HG03095 (cell line): ENCODE data around the gene HERC2.
"Not testable (repeated sequence)": the region's sequence is repeated elsewhere in the genome, so short reads cannot be mapped to it uniquely, and the experiment has no call there.

ENCODE experiments used
- ATAC-seq: cut with Tn5 transposase; IDR thresholded peaks from one replicate; pipeline ENCODE4 v1.9.1; 2021; ENCODE audit warnings: moderate library complexity; ENCODE audit not compliant: unreplicated experiment

HERC2 gene

GRCh38 chr15:28222612-28223011 is 99.4 kb downstream of the HERC2 start:
- ATAC-seq = not testable (repeated sequence)

GRCh38 chr15:28221696-28222095 is 100.3 kb downstream of the HERC2 start:
- not testable (repeated sequence) for ATAC-seq

DNA sequence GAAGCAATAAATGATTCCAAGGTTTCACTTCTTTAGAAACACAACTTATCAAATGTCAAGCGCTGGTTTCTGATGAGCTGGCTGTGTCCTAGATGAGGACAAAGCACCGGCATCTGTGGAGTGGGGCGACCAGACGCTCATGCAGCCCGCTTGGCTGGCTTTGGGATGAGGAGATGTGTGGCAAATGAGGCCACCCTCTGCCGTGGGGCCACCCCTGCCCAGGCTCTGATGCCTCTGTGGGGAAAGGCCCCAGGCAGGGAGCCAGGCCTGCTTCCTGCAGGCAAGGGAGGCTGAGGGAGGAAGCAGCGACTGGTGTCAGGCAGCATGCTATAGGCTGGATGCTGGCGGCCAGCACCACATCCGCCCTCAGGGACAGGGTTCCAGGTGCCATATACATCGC is 102.9 kb downstream of the HERC2 start:
- no peak for ATAC-seq

DNA sequence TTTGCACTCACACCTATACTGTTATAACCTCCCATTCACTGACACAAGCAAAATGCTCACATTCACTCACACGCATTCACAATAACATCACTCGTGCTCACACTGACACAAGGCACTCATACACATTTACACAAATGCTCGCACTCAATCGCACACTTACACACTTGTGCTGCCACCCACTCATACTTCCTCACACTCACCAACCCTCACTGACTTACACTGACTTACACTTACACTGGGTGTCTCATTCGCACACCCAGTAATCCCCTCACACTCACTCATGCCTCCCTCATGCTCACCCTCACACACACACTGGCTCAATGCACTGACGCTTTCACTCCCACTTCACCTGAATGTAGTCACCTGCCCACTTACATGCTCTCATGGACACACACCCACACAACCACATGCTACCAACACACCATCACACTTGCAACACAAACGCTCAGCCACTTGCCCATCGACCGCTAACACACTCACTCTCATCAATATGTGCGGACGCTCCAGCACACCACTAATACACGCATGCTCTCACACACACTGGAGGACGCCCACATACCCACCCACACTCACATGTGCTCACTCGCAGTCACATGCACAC is 104.9 kb downstream of the HERC2 start:
- not testable (repeated sequence) for ATAC-seq

GRCh38 chr15:28215521-28215920 is 106.5 kb downstream of the HERC2 start:
- not testable (repeated sequence) for ATAC-seq

- ATAC-seq = not testable (repeated sequence)
These were observed 107.8 kb downstream of the HERC2 start for GRCh38 chr15:28214006-28214790.

- not testable (repeated sequence) for ATAC-seq
These were observed 108.6 kb downstream of the HERC2 start for GRCh38 chr15:28213393-28213792.

DNA sequence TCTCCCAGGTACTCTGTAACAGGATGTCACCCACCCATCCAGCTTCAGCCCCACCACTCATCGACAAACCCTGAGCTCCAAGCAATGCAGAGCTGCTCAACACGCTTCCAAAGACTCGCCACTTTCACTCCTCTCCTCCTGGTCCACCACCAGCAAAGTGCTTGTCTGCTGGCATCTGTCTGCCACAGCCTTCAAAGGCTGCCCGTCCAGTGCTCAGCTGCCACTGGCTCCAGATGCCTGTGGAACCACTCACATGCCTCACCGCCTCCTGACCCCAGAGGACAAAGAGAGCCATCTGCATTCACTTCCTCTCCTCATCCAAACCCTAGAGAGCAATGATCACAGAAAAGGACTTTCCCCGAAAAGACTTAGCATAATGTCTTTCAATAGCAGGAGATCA is 113.4 kb downstream of the HERC2 start:
- no peak for ATAC-seq

DNA sequence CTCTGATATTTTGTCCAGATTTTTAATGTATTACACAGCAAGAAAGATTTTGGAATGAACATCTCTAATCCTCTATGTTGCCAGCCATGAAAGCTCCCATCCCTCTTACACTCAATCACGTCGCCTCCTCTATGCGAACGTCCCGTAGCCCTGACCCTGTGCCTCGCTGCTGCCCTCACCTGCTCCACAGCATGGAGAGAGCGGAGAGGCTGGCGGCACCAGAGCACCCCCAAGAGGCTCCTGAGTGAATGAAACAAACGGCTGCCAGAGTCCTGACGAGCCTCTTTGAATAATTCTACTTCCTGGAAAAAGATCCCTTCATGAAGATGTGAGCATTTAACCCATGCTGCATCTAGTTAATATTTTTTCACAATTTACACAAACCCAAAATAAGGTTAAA is 116.3 kb downstream of the HERC2 start:
- not testable (repeated sequence) for ATAC-seq

- not testable (repeated sequence) for ATAC-seq
These were observed 118.7 kb downstream of the HERC2 start for GRCh38 chr15:28203055-28203828.

DNA sequence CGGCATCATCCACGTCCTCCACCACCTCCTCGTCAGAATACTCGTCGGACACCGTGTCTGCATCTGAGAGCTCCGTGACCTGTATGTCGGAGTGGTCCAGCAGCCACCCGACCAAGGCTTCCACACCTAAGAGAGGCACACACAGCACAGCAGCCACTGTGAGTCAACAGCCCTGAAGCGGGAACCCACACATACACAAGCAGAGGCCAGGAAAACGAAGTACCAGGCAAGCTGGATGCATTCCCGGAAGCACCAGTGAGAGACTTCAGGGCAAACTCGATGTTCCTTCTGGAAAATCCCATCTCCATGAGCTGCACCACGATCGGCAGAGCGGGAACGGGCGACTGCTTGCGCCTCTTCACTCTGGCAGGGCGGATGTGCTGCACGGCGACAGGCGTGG is 119.9 kb downstream of the HERC2 start:
- not testable (repeated sequence) for ATAC-seq

DNA sequence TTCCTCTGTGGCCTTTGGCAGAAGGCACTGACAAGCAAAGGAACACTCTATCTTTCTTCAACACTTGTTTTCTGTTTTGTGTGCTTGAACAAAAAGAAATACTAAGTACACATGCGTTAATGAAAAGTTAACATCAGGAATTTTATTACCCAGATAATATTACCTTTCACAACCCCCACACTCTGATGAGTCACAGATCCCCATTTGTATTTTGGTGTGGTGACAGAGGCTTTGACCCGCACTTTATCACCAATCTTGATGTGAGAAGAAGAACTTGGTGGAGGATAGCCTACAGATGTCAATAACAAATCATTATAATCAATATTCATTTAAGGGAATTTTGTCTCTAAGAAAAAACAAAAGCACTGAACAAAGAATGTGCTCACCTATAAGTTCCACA is 123.8 kb downstream of the HERC2 start:
- not testable (repeated sequence) for ATAC-seq

DNA sequence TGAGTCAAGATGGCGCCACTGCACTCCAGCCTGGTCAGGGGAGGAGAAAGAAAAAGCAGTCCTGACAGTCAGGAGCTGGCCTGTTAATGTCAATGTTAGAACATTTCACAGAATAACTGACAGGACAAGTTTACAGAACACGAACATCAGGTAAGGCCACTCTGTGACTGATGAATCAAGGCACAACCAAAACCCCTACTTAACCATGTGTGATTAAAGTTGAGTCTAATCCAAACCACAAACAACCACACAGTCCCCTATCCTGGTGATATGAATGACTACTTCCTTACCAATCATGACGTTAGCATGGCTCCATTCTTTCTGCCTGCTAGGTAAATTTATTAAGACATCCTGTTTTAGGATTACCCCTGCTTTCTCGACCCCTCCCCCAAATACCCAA is 124.3 kb downstream of the HERC2 start:
- not testable (repeated sequence) for ATAC-seq

GRCh38 chr15:28196581-28196980 is 125.4 kb downstream of the HERC2 start:
- ATAC-seq = not testable (repeated sequence)

GRCh38 chr15:28192772-28193171 is 129.2 kb downstream of the HERC2 start:
- ATAC-seq = no peak

DNA sequence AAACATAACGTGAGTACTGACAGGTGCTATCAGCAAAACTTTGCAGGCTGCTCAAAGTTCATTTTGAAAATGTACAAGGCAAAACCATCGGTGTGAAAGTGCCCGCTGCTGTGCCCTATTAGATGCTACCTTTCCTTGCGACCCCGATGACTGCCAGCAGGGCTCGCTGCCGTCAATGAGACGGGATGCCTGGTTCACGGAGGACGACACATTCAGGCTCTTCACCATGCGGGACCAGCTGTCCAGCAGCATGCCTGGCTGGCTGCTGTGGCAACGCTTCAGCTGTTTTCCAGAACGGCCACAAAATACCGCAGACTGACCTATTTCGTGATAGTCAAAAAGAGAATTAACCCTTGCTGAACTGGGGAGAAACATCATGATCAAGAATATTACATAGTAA is 130.1 kb downstream of the HERC2 start:
- ATAC-seq = no peak

- no peak for ATAC-seq
These were observed 131.4 kb downstream of the HERC2 start for GRCh38 chr15:28190391-28191174.

- ATAC-seq = no peak
These were observed 136.7 kb downstream of the HERC2 start for GRCh38 chr15:28185148-28185895.

DNA sequence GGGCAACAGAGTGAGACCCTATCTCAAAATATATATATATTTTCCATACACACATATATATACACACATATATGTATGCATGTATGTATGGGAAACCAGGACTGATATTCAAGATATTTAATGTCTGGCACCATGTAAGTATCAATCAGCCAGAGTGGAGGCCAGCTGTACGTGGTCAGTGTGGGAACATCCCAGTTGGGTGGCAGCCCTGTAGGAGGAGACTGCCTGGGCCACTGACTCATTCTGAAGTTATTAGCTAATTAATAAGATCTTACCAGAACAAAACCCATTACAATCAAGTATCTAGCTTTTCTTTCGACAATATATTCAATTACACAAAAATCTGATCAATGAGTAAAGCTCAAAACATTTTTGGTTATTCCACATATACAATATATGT is 137.8 kb downstream of the HERC2 start:
- ATAC-seq = no peak

- no peak for ATAC-seq
These were observed 139.2 kb downstream of the HERC2 start for GRCh38 chr15:28182731-28183130.
